SIG-M5 (cell line): Measurements from ENCODE around the gene PRAMEF2.
"Not testable (repeated sequence)": the region's sequence is repeated elsewhere in the genome, so short reads cannot be mapped to it uniquely, and the experiment has no call there.

Experiments
- DNase-seq: peaks from one replicate; lab custom pipeline; 2025; lab: John Stamatoyannopoulos, UW

The PRAMEF2 gene, protein sequence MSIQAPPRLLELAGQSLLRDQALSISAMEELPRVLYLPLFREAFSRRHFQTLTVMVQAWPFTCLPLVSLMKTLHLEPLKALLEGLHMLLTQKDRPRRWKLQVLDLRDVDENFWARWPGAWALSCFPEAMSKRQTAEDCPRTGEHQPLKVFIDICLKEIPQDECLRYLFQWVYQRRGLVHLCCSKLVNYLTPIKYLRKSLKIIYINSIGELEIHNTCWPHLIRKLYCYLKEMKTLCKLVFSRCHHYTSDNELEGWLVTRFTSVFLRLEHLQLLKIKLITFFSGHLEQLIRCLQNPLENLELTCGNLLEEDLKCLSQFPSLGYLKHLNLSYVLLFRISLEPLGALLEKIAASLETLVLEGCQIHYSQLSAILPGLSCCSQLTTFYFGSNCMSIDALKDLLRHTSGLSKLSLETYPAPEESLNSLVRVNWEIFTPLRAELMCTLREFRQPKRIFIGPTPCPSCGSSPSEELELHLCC

DNA sequence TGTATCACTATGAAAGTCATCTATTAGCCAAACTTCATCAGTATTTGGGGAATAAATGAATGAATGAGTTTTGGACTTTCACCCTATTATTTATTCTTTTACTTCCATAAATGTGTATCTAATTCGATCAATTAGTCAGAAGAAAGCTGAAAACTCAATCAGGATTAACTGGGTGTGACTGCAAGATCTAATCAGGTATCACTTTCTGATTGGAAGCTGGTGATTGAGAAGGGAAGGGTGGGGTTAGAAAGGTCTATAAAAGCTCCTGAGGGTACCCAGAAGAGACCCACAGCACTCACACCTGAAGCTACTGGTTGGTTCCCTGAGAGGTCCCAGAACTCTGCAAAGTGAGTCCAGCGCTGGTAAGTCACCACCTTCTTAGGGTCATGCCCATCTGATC is at the start of gene PRAMEF2:
PRAMEF2 (plus strand) TSS at position 301 of the 400 bp plus-strand sequence. CDS start 1,924 bp downstream, outside the sequence.
- not testable (repeated sequence) for DNase-seq

DNA sequence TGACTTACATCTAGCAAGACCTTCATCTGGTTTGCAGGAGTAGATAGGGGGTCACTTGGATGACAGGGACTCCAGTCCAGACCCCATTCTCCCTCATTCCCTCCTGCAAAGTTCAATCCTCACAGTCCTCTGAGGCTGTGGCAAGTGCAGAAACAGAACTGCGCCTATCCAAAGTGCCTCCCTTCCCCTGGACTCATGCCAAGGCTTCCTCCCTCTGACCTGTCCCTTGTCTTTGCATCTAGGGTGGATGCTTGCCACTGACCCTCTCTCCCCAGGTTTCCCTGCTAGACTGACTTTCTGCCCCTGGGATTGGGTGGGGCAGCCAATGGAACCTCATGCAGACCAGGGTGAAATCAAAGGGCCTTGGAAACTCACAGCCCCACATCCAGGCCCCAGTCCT is 47.0 kb upstream of the PRAMEF2 start:
- DNase-seq, result no peak

DNA sequence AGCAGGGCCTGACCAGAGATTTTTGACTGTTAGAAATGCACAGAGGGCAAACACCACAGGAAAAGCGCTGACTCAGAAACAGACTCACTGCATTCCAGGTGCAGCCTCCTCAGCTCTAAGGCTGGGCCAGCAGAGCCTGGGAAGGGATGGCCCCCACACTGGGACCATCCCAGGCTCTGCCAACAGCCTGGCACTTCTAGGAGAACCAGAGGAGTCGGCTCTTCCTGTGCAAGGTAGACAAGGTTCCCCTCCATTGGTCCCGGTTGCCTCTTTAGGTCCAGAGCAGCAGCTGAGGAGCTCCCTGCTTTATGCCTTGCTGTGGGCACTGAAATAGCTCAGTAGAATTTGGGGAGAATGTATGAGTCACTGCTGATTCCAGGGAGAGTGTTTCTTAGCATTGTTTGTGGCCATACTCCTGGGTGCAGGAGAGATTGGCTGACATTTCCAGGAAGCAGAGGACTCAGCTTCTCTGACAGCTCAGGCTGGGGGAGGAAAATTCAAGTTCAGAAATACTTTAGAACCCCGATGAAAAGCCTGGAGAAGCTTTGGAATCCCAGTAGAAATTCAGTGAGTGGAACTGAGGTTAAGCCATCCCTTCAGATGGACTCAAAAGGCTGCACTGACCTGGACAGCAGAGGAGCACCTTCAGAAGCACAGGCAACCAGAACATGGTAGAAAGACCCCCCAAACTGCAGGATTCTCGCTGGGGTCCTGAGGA is 46.0 kb upstream of the PRAMEF2 start:
- DNase-seq, result no peak

DNA sequence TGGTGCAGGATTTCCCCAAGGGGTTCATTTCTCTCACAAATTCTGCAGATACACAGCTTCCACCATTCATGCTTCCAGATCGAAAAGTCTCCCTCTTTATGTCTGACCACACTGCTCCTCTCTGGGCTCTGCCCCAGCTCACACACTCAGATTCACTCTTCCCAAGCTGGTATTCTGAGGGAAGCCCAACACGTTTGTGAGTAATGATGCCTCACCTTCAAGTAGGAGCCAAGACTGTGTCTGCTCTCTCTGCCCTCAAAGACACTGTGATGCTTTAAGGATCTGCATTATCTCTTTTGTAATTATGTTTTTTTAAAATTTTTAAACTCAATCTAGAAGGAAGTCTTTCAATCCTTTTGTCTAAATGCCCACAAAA is 45.5 kb upstream of the PRAMEF2 start:
- no peak for DNase-seq

DNA sequence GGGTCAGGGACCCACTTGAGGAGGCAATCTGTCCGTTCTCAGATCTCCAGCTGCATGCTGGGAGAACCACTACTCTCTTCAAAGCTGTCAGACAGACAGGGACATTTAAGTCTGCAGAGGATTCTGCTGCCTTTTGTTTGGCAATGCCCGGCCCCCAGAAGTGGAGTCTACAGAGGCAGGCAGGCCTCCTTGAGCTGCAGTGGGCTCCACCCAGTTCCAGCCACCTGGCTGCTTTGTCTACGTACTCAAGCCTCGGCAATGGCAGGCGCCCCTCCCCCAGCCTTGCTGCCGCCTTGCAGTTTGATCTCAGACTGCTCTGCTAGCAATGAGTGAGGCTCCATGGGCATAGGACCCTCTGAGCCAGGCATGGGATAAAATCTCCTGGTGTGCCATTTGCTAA is 37.8 kb upstream of the PRAMEF2 start:
- not testable (repeated sequence) for DNase-seq

DNA sequence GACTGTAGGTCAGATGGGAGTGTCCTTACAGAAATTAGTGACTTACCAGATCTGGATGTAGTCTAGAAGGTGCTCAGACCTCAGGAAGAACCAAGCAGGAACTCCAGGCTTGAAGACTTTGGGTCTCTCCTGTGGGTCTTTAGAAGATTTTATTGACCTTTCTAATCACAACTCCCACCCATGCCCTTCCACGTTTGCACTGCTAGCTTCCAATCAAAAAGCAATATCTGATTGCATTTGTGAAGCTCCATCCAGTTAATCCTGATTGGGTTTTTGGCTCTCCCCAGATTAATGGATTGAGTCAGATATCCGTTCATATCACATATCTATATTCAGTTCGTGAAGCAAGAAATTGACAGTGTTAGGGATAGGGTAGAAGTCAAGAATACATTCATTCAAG is 25.6 kb upstream of the PRAMEF2 start, which contains the start of gene PRAMEF11:
PRAMEF11 (minus strand) TSS at position 101 of the 400 bp plus-strand sequence. CDS start 2,621 bp downstream, outside the sequence.
- not testable (repeated sequence) for DNase-seq

DNA sequence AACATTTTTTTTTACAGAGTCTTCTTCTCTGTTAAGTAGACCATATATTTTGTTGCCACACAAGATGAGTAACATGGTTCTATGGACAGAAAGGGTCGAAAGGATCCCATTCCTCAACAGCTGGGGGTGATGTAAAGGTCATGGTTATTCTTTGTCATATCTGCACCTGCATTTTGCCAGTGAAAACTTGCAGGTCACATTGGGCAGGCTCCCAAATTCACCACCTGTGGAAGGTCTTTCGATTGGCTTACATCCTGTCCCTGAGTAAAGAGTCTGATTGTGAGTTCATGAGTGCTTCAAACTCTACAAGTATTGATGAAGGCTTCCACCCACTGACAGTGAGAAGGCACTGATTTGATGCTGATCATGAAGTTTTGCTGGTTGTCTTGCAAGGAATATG is 23.6 kb upstream of the PRAMEF2 start:
- not testable (repeated sequence) for DNase-seq

DNA sequence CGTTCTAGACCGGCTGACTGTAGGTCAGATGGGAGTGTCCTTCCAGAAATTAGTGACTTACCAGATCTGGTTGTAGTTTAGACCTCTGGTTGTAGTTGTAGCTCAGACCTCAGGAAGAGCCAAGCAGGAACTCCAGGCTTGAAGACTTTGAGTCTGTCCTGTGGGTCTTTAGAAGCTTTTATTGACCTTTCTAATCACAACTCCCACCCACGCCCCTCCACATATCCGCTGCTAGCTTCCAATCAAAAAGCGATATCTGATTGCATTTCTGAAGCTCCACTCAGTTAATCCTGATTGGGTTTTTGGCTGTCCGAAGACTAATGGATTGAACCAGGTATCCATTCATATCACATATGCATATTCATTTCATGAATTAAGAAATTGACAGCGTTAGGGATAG is 8.3 kb upstream of the PRAMEF2 start, which contains the start of gene HNRNPCL1:
HNRNPCL1 (minus strand) TSS at position 101 of the 400 bp plus-strand sequence. CDS start 431 bp downstream, outside the sequence.
- not testable (repeated sequence) for DNase-seq

DNA sequence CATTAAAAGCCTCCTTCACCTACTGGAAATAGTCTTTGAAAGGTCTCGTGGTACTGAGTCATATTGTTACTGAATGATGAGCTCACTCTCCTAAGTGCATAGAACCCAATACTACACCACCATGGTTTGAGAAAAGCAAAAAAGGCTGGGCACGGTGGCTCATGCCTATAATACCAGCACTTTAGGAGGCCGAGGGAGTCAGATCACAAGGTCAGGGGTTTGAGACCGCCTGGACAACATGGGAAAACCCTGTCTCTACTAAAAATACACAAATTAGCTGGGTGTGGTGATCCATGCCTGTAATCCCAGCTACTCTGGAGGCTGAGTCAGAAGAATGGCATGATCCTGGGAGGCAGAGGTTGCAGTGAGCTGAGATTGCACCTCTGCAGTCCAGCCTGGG is 5.1 kb upstream of the PRAMEF2 start:
- no peak for DNase-seq

DNA sequence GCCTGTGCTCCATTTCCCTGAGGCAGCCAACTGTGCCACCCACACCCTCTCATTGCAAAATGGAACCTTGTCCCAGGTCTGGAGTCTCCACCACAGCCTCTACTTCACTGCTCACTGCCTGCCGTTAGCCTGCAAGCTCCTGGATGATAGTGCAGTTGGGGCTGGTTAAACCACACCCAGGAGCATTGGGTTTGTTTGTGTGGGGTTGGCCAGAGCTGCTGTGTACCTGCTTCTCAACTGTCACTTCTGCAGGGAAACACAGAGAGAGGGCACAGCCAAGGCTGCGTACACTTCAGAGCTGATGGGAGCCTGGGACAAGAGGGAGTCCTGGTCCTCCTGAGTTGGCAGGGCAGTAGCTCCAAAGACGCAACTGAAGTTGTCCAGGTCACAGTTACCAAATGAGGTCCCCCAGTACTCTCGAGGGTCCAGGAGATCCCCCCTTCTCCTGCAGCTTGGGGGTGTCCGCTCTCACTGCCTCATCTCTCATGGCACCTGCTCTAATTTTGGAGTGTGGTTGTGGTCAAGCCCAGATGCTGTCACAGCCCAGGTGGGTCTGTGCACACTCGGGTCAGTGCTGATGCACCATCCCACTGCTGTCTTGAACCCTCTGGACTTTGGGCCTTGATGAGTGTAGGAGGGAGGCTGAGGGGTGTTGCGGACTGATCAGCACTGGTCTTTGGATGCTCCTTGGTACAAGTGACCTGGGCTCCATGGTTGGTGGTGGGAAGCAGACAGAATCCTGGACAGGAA is 6.4 kb downstream of the PRAMEF2 start:
- DNase-seq, result not testable (repeated sequence)

DNA sequence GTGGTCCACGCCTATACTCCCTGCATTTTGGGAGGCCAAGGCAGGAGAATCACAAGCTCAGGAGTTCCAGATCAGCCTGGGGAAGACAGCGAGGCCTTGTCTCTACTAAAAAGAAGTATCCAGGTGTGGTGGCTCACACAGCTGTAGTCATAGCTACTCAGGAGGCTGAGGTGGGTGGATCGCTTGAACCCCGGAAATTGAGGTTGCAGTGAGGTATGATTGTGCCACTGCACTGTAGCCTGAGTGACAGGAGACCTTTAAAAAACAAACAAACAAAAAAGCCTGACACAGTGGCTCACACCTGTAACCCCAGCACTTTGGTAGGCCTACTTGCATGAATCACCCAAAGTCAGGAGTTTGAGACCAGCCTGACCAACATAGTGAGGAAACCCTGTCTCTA is 21.6 kb downstream of the PRAMEF2 start:
- DNase-seq, result not testable (repeated sequence)

DNA sequence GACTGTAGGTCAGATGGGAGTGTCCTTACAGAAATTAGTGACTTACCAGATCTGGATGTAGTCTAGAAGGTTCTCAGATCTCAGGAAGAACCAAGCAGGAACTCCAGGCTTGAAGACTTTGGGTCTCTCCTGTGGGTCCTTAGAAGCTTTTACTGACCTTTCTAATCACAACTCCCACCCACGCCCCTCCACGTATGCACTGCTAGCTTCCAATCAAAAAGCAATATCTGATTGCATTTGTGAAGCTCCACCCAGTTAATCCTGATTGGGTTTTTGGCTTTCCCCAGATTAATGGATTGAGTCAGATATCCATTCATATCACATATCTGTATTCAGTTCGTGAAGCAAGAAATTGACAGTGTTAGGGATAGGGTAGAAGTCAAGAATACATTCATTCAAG is 29.2 kb downstream of the PRAMEF2 start, which contains the start of gene PRAMEF4:
PRAMEF4 (minus strand) TSS at position 101 of the 400 bp plus-strand sequence. CDS start 2,807 bp downstream, outside the sequence.
- not testable (repeated sequence) for DNase-seq

DNA sequence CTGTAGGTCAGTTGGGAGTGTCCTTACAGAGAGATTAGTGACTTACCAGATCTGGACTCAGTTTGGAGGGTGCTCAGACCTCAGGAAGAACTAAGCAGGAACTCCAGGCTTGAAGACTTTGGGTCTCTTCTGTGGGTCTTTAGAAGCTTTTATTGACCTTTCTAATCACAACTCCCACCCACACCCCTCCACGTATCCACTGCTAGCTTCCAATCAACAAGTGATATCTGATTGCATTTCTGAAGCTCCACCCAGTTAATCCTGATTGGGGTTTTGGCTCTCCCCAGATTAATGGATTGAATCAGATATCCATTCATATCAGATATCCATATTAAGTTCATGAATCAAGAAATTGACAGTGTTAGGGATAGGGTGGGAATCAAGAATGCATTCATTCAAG is 41.3 kb downstream of the PRAMEF2 start, which contains the start of gene PRAMEF10:
PRAMEF10 (minus strand) TSS at position 101 of the 400 bp plus-strand sequence. CDS start 2,423 bp downstream, outside the sequence.
- DNase-seq, result not testable (repeated sequence)

DNA sequence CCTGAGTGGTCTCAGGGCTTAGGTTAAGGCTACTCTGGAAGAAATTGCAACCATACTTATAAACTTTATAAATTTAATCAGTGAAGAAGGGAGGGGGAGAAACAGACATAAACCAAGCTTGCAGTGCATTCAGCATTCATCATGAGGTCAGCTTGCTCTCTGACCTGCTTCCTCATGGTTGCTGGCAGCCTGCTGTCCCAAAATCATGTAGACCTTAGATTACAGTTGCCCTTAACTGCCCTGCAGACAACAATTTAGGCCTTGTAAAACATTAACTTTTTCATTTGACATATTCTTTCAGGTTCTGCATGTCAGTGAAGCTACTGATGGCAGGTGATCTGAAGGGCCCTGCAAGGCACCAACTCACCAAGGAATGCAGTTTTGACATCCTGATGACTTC is 42.3 kb downstream of the PRAMEF2 start:
- not testable (repeated sequence) for DNase-seq

DNA sequence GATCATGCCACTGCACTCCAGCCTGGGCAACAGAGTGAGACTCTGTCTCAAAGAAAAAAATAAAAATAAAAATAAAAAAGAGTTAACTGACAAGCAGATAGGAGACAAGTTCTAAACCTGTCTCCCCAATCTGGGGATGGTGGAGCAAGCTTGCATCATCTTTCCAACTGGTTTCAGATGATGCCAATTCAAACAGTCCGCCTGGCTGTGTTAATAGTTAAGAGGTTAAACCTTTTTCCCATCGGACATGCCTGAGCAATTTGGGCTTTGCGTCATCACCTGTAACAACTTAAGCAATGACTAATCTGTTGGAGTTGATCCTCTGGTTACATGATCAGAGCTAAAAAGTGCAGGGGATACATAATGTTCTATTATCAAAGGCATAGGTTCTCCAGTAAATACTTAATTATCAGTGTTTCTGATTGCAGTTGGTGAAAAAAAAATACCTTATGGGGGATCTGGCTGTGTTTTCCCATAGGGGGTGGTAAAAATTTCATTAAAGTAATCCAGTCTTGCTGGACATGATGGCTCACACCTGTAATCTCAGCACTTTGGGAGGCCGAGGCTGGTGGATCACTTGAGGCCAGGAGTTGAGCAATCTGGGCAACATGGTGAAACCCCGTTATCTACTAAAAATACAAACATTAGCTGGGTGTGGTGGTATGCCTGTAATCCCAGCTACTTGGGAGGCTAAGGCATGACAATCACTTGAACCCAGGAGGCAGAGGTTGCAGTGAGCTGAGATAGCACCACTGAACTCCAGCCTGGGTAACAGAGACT is 47.1 kb downstream of the PRAMEF2 start:
- DNase-seq, result not testable (repeated sequence)
